ENCODE results near the gene LIPA. TPM values are rescaled to one million over a fixed set of nuclear protein-coding genes. Genes with fewer than 3 reads are reported as not detected.

The LIPA gene
- total RNA-seq, 1 donor from 2014 or later: 16.5 TPM

- no peak for DNase-seq (ENCODE audit: low read depth)
- TF ChIP-seq CTCF (conservative IDR thresholded peaks at IDR 0.05; ENCODE audit: low read depth, low read length): no peak
Measured at GRCh38 chr10:89210794-89211425, 40.7 kb downstream of the LIPA start.

GRCh38 chr10:89209718-89210117 lies 41.9 kb downstream of the LIPA start:
- H3K4me3 ChIP-seq (ENCODE audit: low read depth, low read length): no peak overlapping the region
- no peak for TF ChIP-seq CTCF (conservative IDR thresholded peaks at IDR 0.05; ENCODE audit: low read depth, low read length)
- DNase-seq (ENCODE audit: low read depth): no peak

More at GRCh38 chr10:89210794-89211425, 40.7 kb downstream of the LIPA start:
- H3K4me3 ChIP-seq (ENCODE audit: low read depth, low read length): no peak overlapping the region

- peak overlapping the region; percentile 59 for H3K4me3 ChIP-seq (ENCODE audit: low read depth, low read length)
- TF ChIP-seq CTCF (conservative IDR thresholded peaks at IDR 0.05; ENCODE audit: low read depth, low read length): no peak
- DNase-seq (ENCODE audit: low read depth): no peak
Measured at GRCh38 chr10:89207801-89208551, 43.6 kb downstream of the LIPA start.

GRCh38 chr10:89207181-89207800 lies 44.3 kb downstream of the LIPA start, which contains the start of gene CH25H:
Gene CH25H (minus strand): TSS chr10:89207317. CDS start chr10:89207292, 25 bp downstream.
- peak within 1 kb of the TSS; percentile 59 for H3K4me3 ChIP-seq (ENCODE audit: low read depth, low read length)
- no peak for DNase-seq (ENCODE audit: low read depth)
- TF ChIP-seq CTCF (conservative IDR thresholded peaks at IDR 0.05; ENCODE audit: low read depth, low read length): no peak

GRCh38 chr10:89206402-89207180 lies 45.0 kb downstream of the LIPA start:
- TF ChIP-seq CTCF (conservative IDR thresholded peaks at IDR 0.05; ENCODE audit: low read depth, low read length): no peak

GRCh38 chr10:89204621-89205185 lies 46.9 kb downstream of the LIPA start:
- TF ChIP-seq CTCF (conservative IDR thresholded peaks at IDR 0.05; ENCODE audit: low read depth, low read length): no peak
- no peak overlapping the region for H3K4me3 ChIP-seq (ENCODE audit: low read depth, low read length)
- DNase-seq (ENCODE audit: low read depth): no peak

More at GRCh38 chr10:89206402-89207180, 45.0 kb downstream of the LIPA start:
- DNase-seq (ENCODE audit: low read depth): no peak
- H3K4me3 ChIP-seq (ENCODE audit: low read depth, low read length): peak overlapping the region; percentile 59
